ENCODE data around the gene CD3E. TPM values are rescaled to one million over a fixed set of nuclear protein-coding genes. Genes with fewer than 3 reads are reported as not detected.

Gene CD3E
- total RNA-seq, 1 experiment from 2014 or later: not detected

DNA sequence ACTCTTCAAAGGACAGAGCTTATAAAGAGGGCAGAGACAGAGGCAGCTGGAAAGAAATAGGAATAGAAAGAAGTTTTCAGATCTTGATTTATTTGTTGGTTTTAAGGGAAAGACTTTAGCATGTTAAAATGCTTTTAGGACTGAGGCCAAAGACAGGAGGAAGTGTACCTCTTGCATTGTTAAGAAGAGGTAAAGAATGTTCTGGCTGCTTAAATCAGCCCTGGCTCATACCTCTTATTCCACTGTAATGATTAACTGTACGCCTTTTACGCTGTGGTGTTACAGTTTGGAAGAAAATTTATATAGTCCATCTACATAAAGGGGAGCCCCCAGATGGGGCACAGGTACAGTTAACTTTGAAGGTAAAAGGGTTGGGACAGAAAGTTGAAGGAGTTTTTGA lies 30.3 kb upstream of the CD3E start:
- peaks cover 4 to 7% of the 10 kb centered on the region in 2 experiments for H3K4me1 Mint-ChIP-seq
- no peak overlapping the region for H2AK5ac ChIP-seq (ENCODE audit: insufficient read length, low read length)
- no peaks in the 10 kb centered on the region for H3K36me3 Mint-ChIP-seq (ENCODE audit: insufficient read depth in 1 of 3, low read depth in 3 of 3)
- no peak overlapping the region for H3K27ac Mint-ChIP-seq
- no peak overlapping the region for H2BK12ac ChIP-seq (ENCODE audit: insufficient read length, low read depth, low read length)
- H4K5ac ChIP-seq (ENCODE audit: insufficient read length, low read depth, low read length): no peak overlapping the region
- no peaks in the 10 kb centered on the region for H3K23me2 ChIP-seq (ENCODE audit: insufficient read length, low read depth, low read length, poor library complexity, severe bottlenecking)
- no peak overlapping the region for H3K4me3 Mint-ChIP-seq
- no peak overlapping the region for H4K91ac ChIP-seq (ENCODE audit: insufficient read length, low read depth, low read length)
- no peak overlapping the region for H3K9ac ChIP-seq (ENCODE audit: extremely low read depth, insufficient read length, low read length)
- no peak overlapping the region for H4K8ac ChIP-seq (replicated peaks; ENCODE audit: insufficient read length, low read depth, low read length)
- H2BK120ac ChIP-seq (ENCODE audit: low read depth, low read length, poor library complexity, severe bottlenecking): no peak overlapping the region
- H3K14ac ChIP-seq (ENCODE audit: insufficient read depth, low read length): no peak overlapping the region
- no peak overlapping the region for H3K23ac ChIP-seq (ENCODE audit: insufficient read length, low read depth, low read length)
- H3K4ac ChIP-seq (ENCODE audit: low read depth, low read length): no peak overlapping the region
- no peak overlapping the region for H2BK20ac ChIP-seq (ENCODE audit: low read depth, low read length, poor library complexity, severe bottlenecking)
- no peak overlapping the region for H3K56ac ChIP-seq (ENCODE audit: insufficient read length, low read depth, low read length)
- TF ChIP-seq, protein P1, sequence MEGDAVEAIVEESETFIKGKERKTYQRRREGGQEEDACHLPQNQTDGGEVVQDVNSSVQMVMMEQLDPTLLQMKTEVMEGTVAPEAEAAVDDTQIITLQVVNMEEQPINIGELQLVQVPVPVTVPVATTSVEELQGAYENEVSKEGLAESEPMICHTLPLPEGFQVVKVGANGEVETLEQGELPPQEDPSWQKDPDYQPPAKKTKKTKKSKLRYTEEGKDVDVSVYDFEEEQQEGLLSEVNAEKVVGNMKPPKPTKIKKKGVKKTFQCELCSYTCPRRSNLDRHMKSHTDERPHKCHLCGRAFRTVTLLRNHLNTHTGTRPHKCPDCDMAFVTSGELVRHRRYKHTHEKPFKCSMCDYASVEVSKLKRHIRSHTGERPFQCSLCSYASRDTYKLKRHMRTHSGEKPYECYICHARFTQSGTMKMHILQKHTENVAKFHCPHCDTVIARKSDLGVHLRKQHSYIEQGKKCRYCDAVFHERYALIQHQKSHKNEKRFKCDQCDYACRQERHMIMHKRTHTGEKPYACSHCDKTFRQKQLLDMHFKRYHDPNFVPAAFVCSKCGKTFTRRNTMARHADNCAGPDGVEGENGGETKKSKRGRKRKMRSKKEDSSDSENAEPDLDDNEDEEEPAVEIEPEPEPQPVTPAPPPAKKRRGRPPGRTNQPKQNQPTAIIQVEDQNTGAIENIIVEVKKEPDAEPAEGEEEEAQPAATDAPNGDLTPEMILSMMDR (conservative IDR thresholded peaks at IDR 0.05): no peak
- no peak overlapping the region for H3K27ac ChIP-seq (ENCODE audit: insufficient read length, low read depth, low read length)
- H3K18ac ChIP-seq (ENCODE audit: insufficient read length, low read depth, low read length): no peak overlapping the region
- WGBS (ENCODE audit: extremely low coverage, insufficient read length, low lambda C conversion rate): no CpG with 5 or more reads among the region's 2 CpGs
- H3K4me1 ChIP-seq (ENCODE audit: insufficient read depth, low read length): no peaks in the 10 kb centered on the region
- H2AFZ ChIP-seq (ENCODE audit: low read length): no peak overlapping the region
- no peak overlapping the region for H2BK15ac ChIP-seq (ENCODE audit: low read depth, low read length)
- no peaks in the 10 kb centered on the region for H3K9me3 ChIP-seq (ENCODE audit: control insufficient read depth, low read depth, low read length)
- no peak overlapping the region for H3T11ph ChIP-seq (ENCODE audit: low read length)
- no peaks in the 10 kb centered on the region for H3K27me3 ChIP-seq (ENCODE audit: insufficient read depth, low read length)
- H3K79me2 ChIP-seq (ENCODE audit: insufficient read depth, low read length): no peaks in the 10 kb centered on the region
- no peak overlapping the region for H3K4me2 ChIP-seq (ENCODE audit: insufficient read depth, insufficient read length, low read length)
- peaks cover 41% of the 10 kb centered on the region for H3K27me3 Mint-ChIP-seq (ENCODE audit: low read depth)
- no peak overlapping the region for H2BK5ac ChIP-seq (ENCODE audit: insufficient read length, low read length)
- no peaks in the 10 kb centered on the region for H4K20me1 ChIP-seq (ENCODE audit: control insufficient read depth, insufficient read depth, insufficient read length)
- no peaks in the 10 kb centered on the region for H3K79me1 ChIP-seq (ENCODE audit: insufficient read depth, low read depth, low read length, poor library complexity, severe bottlenecking)
- no peak for DNase-seq
- no peaks in the 10 kb centered on the region for H3K9me3 Mint-ChIP-seq

Data from H9 (cell line).